Measurements from ENCODE around the gene REXO1. TPM values are rescaled to one million over a fixed set of nuclear protein-coding genes. Genes with fewer than 3 reads are reported as not detected.

The REXO1 gene
- total and polyA plus RNA-seq, 9 of the 15 experiments (the other 6 are each of a cell fraction or from before 2014, with no cell fraction given): 0.04 to 63.3 (median 15.8) TPM

GRCh38 chr19:1875646-1876495 lies 27.6 kb upstream of the REXO1 start (continued):
- no peak for TF ChIP-seq PPARD (CRISPR knock-in tag; IDR thresholded peaks at IDR 0.05)
- TF ChIP-seq ETV5 (CRISPR knock-in tag; IDR thresholded peaks at IDR 0.05; ENCODE audit: low read depth): peak; percentile 93
- peak; percentile 77 for TF ChIP-seq PML (IDR thresholded peaks at IDR 0.05; ENCODE audit: low read length)
- TF ChIP-seq POLR3A (IDR thresholded peaks at IDR 0.05; ENCODE audit: borderline replicate concordance, extremely low read depth, insufficient read depth, insufficient read length): no peak
- no peak for TF ChIP-seq TEAD4 (IDR thresholded peaks at IDR 0.05; ENCODE audit: low read length)
- TF ChIP-seq TEAD4 (CRISPR knock-in tag; IDR thresholded peaks at IDR 0.05; ENCODE audit: borderline replicate concordance): no peak; the same call in 1 of the 2 replicates
- TF ChIP-seq SUPT5H (IDR thresholded peaks at IDR 0.05): peak; percentile 94
- TF ChIP-seq, protein P1, sequence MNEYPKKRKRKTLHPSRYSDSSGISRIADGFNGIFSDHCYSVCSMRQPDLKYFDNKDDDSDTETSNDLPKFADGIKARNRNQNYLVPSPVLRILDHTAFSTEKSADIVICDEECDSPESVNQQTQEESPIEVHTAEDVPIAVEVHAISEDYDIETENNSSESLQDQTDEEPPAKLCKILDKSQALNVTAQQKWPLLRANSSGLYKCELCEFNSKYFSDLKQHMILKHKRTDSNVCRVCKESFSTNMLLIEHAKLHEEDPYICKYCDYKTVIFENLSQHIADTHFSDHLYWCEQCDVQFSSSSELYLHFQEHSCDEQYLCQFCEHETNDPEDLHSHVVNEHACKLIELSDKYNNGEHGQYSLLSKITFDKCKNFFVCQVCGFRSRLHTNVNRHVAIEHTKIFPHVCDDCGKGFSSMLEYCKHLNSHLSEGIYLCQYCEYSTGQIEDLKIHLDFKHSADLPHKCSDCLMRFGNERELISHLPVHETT (CRISPR knock-in tag; conservative IDR thresholded peaks at IDR 0.05 in 1 of 2, IDR thresholded peaks at IDR 0.05 in 1 of 2): no peak
- no peak for TF ChIP-seq NCOA4 (IDR thresholded peaks at IDR 0.05; ENCODE audit: partially characterized antibody)
- TF ChIP-seq HBP1 (CRISPR knock-in tag; IDR thresholded peaks at IDR 0.05): 0 out of 2 replicates have a peak, but pooled peaks have one; percentile 4
- TF ChIP-seq LARP7 (IDR thresholded peaks at IDR 0.05): no peak
- no peak for TF ChIP-seq ZBTB12 (CRISPR knock-in tag; IDR thresholded peaks at IDR 0.05)
- peak; percentile 92; the same call in 1 of the 2 replicates for TF ChIP-seq ZNF609 (CRISPR knock-in tag; IDR thresholded peaks at IDR 0.05; ENCODE audit: borderline replicate concordance)
- TF ChIP-seq RFX1 (IDR thresholded peaks at IDR 0.05): no peak
- TF ChIP-seq, protein P2, sequence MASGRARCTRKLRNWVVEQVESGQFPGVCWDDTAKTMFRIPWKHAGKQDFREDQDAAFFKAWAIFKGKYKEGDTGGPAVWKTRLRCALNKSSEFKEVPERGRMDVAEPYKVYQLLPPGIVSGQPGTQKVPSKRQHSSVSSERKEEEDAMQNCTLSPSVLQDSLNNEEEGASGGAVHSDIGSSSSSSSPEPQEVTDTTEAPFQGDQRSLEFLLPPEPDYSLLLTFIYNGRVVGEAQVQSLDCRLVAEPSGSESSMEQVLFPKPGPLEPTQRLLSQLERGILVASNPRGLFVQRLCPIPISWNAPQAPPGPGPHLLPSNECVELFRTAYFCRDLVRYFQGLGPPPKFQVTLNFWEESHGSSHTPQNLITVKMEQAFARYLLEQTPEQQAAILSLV (tag; IDR thresholded peaks at IDR 0.05): no peak
- TF ChIP-seq ELF2 (CRISPR knock-in tag; IDR thresholded peaks at IDR 0.05): peak; percentile 95
- no peak for TF ChIP-seq NCOA1 (IDR thresholded peaks at IDR 0.05; ENCODE audit: low read depth)
- TF ChIP-seq ARID1B (IDR thresholded peaks at IDR 0.05): no peak

All from K562 (cell line).